BJ (cell line): Measurements from ENCODE around the gene ANKRD16. TPM values are rescaled to one million over a fixed set of nuclear protein-coding genes. Genes with fewer than 3 reads are reported as not detected.

ENCODE experiments used
- CTCF ChIA-PET: fragments of 350-600 bp; formaldehyde crosslinking; extraction: SDS; loops from one replicate; lab custom pipeline; 2021; ENCODE audit warnings: antibody characterized with exemption, inconsistent platforms; lab: Yijun Ruan, JAX
- POLR2A ChIA-PET: fragments of 300-600 bp; sonication (Branson Sonifier 250); formaldehyde crosslinking; extraction: SDS; loops from one replicate; lab custom pipeline; 2021; ENCODE audit warnings: antibody characterized with exemption; lab: Charles Lee
- DNase-seq: peaks from one replicate; pipeline ENCODE4 v3.0.0-alpha.2; 2011; ENCODE audit warnings: low read depth
- H3K27me3 ChIP-seq: 2 replicates; pipeline ENCODE4 v1.6.0; 2011; ENCODE audit warnings: low read length; ENCODE audit not compliant: control insufficient read depth, insufficient read depth
- H3K36me3 ChIP-seq: 2 replicates; pipeline ENCODE4 v1.5.1; 2011; ENCODE audit warnings: low read length; ENCODE audit not compliant: control insufficient read depth, insufficient read depth
- H3K4me3 ChIP-seq: 2 replicates; pipeline ENCODE4 v1.5.1; 2011; ENCODE audit warnings: low read depth, mild to moderate bottlenecking, control low read depth, low read length
- CTCF ChIP-seq: IDR thresholded peaks from 2 replicates; pipeline ENCODE4 v1.5.1; 2011; ENCODE audit warnings: low read depth, mild to moderate bottlenecking, control low read depth, inconsistent platforms, low read length, moderate library complexity; ENCODE audit not compliant: insufficient read depth
- polyA minus RNA-seq: library from RNA; depleted of rRNA, polyadenylated mRNA; stranded (reverse); fragments of >200 nt; gene quantifications from 2 replicates; pipeline ENCODE4 v1.2.3, GENCODE V29; 2011; rRNA and poly(A)+ RNA removed
- polyA plus RNA-seq: library from polyadenylated mRNA; depleted of rRNA; stranded (reverse); fragments of >200 nt; gene quantifications from 2 replicates; pipeline ENCODE4 v1.2.3, GENCODE V29; 2011; rRNA removed

The ANKRD16 gene
- 5.2 and 7.4 TPM in 2 replicates for polyA plus RNA-seq
- 6.1 and 10.9 TPM in 2 replicates for polyA minus RNA-seq

DNA sequence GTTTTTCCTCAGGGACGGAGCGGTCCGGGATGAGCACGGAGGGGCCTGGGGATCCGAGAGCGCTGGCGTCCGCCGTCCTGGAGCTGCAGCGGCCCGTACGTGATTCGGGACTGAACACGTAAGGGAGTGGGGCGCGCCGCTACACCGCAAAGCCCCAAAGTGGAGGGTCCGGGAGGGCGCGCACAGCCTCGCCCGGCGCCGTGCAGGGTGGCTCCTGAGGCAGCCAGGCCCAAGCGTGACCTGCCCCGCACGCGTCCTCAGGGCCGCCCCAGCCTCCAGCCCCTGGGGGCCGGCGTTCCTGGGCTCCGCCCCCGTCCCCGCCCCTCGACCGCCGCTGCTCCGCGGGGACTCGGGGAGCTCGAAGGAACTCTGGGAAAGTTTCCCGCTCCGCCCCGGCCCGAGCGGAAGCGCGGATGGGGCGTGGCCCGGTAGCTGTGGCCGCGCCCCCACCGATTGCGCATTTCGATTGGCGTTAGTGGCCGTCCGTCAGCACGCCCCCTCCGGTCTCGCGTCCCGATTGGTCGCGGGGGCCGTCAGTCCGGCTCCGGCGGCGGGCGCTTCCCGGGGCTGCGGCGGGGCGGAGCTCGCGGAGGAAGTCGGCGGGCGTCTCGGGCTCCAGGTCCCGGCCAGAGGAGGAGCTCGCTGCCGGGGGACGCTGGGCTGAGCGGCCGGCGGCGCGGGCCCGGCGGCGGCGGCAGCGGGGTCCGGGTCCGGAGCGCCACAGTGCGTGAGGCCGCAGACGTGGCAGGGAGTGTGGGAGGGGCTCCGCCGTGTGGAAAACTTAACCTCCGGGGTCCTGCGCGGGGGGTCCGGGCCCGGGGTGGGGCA is at the start of gene ANKRD16, which contains the start of gene FBH1:
ANKRD16 (minus strand) TSS at position 270 of the 828 bp plus-strand sequence. CDS start 539 bp downstream, outside the sequence.
FBH1 (plus strand) TSS at position 620 of the 828 bp plus-strand sequence; CDS start at position 723, 103 bp downstream.
- TF ChIP-seq CTCF, result no peak
- ChIA-PET POLR2A (interaction anchor here (0.7 to 0.9 kb wide), 2 partner anchors 76 to 80 kb away, joined by 3 read pairs; partner anchors contain the start of gene GDI2), CTCF (interaction anchor here (1.2 to 1.7 kb wide), 3 partner anchors 10 to 80 kb away, joined by 3 to 7 read pairs (median 5); no protein-coding TSS in a partner anchor)

DNA sequence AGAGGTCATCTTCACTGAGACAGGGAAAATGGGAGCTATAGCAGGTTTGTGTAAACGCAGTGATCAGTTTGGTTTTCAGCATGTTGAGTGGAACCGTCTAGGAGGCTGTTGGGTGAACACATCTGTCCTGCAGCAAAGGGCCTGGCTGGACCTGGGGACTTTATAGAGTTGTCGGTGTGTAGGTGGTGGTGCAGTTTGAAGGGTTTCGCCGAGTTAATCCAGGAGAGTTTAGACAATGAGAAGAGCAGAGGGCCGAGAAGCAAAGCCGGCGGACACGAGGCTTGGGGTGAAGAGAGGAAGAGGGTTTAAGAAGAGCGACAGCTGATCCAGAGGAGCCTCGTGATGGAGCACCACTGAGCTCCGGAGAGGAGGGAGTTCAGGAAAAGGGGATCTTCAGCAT is 48.6 kb upstream of the ANKRD16 start:
- H3K36me3 ChIP-seq, result peaks cover 11% of the 10 kb centered on the region
- TF ChIP-seq CTCF, result no peak
- ChIA-PET POLR2A (no interaction called here), CTCF (no interaction called here)
- no peak overlapping the region for H3K4me3 ChIP-seq
- no peak for DNase-seq
- no peaks in the 10 kb centered on the region for H3K27me3 ChIP-seq

More for the DNA sequence above, at the start of gene ANKRD16, which contains the start of gene FBH1:
- peaks cover 4% of the 10 kb centered on the region for H3K36me3 ChIP-seq
- H3K4me3 ChIP-seq, result peak within 1 kb of the TSS; percentile 80
- peak; percentile 78 for DNase-seq
- no peaks in the 10 kb centered on the region for H3K27me3 ChIP-seq

- DNase-seq, result no peak
- no peak for TF ChIP-seq CTCF
- CTCF ChIA-PET, result no interaction called here
- Histone ChIP-seq H3K4me3 (no peak overlapping the region), H3K36me3 (peaks cover 11% of the 10 kb centered on the region), H3K27me3 (no peaks in the 10 kb centered on the region)
- POLR2A ChIA-PET, result interaction anchor here (0.5 kb wide), 1 partner anchor 219 kb away, joined by 14 read pairs; no protein-coding TSS in a partner anchor
Measured at GRCh38 chr10:5937016-5937415, 47.3 kb upstream of the ANKRD16 start.

- Histone ChIP-seq H3K36me3 (peaks cover 15% of the 10 kb centered on the region), H3K4me3 (no peak overlapping the region), H3K27me3 (no peaks in the 10 kb centered on the region)
- DNase-seq, result no peak
- no peak for TF ChIP-seq CTCF
- CTCF ChIA-PET, result interaction anchor here (0.6 kb wide), 1 partner anchor 200 kb away, joined by 3 read pairs; no protein-coding TSS in a partner anchor
- POLR2A ChIA-PET, result no interaction called here
Measured at GRCh38 chr10:5935628-5936027, 45.9 kb upstream of the ANKRD16 start.
